Vagina (tissue), 2 donors: ENCODE measurements around the gene ITGA11.

Experiments
- POLR2A ChIP-seq, 2 donors: fragments of 450-650 bp; IDR thresholded peaks; one replicate each; pipeline ENCODE4 v1.6.1; 2017; ENCODE audit warnings: antibody characterized with exemption in 2 of 2, mild to moderate bottlenecking in 2 of 2, moderate library complexity in 2 of 2
- POLR2AphosphoS5 ChIP-seq, 2 donors: sonication (generic); formaldehyde crosslinking; IDR thresholded peaks; one replicate each; pipeline ENCODE4 v1.9.0; 2017; ENCODE audit warnings: antibody characterized with exemption in 2 of 2, mild to moderate bottlenecking in 2 of 2, low read depth in 1 of 2; ENCODE audit not compliant: insufficient read depth in 1 of 2
- TF ChIP-seq, protein P1 (sequence below), 3 experiments: fragments of 450-650 bp in 2 of 3; fragments of 200-600 bp in 1 of 3; sonication (generic) in 1 of 3; IDR thresholded peaks; one replicate each; pipeline ENCODE4 v1.5.1; 2017 to 2019; ENCODE audit warnings: antibody characterized with exemption in 3 of 3, mild to moderate bottlenecking in 2 of 3, moderate library complexity in 2 of 3

DNA sequence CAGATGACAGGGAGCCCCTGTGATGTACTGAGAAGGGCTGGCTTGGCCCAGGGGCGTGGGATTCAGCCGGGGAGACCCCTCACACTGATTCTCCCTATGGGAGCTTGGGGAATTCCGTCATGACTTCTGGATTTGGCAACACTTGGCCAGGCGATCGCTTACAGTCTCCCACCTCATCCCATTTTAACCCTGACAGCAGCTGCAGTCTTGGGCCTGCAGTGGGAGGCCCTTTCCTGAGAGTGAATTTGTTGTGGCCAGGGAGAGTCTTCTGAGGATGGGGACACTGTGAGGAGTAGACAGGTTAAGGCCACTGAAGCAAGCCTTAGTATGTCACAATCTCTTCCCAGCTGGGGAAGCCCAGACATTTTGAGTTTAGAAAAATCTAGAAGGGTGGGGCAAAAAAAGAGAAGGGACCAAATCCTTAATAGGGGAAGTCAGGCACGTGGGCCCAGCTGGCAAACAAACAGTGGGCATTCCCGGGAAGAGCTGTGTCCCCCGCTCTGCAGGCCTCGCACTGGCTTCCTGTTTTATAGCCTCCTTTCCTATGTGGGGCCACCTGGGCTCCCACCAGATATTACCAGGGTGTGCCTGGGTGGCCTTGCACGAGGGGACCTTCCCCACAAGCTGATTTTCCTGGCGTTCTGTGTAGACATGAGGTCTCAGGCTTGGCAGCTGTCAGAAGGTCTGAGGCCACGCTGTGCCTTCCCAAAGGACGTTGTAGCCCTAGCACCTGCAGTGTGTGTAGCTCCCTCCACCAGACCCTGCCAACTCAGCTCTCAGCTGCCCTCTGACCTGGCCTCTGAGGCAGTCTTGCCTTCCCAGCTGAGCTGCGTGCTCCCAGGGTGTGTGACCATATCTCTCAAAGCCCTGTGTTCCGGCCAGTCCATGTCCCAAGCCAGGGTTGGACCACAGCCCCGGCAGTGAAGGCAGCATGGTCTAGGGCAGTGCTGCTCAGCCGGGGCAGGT lies 89.9 kb downstream of the ITGA11 start:
- TF ChIP-seq, protein P1, sequence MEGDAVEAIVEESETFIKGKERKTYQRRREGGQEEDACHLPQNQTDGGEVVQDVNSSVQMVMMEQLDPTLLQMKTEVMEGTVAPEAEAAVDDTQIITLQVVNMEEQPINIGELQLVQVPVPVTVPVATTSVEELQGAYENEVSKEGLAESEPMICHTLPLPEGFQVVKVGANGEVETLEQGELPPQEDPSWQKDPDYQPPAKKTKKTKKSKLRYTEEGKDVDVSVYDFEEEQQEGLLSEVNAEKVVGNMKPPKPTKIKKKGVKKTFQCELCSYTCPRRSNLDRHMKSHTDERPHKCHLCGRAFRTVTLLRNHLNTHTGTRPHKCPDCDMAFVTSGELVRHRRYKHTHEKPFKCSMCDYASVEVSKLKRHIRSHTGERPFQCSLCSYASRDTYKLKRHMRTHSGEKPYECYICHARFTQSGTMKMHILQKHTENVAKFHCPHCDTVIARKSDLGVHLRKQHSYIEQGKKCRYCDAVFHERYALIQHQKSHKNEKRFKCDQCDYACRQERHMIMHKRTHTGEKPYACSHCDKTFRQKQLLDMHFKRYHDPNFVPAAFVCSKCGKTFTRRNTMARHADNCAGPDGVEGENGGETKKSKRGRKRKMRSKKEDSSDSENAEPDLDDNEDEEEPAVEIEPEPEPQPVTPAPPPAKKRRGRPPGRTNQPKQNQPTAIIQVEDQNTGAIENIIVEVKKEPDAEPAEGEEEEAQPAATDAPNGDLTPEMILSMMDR (IDR thresholded peaks at IDR 0.05): no peak
- TF ChIP-seq POLR2A (IDR thresholded peaks at IDR 0.05) (no peak), POLR2AphosphoS5 (IDR thresholded peaks at IDR 0.05; ENCODE audit: insufficient read depth in 1 of 2, low read depth in 1 of 2) (no peak)
